Fibroblast of pulmonary artery (primary cell): Measurements from ENCODE around the gene PARD3.

Experiments used
- DNase-seq: peaks from one replicate; pipeline ENCODE4 v3.0.0-alpha.2; 2010; ENCODE audit warnings: low read depth
- H3K4me3 ChIP-seq: replicated peaks from 2 replicates; pipeline ENCODE4 v1.5.1; 2011; ENCODE audit warnings: low read depth, mild to moderate bottlenecking, control low read depth, low read length, moderate library complexity
- CTCF ChIP-seq: IDR thresholded peaks from 2 replicates; pipeline ENCODE4 v1.5.1; 2011; ENCODE audit warnings: mild to moderate bottlenecking, control low read depth, low read length, inconsistent platforms; ENCODE audit errors: missing control alignments

The PARD3 gene

GRCh38 chr10:34558093-34558583 lies 257.0 kb downstream of the PARD3 start:
- no peak overlapping the region for H3K4me3 ChIP-seq
- TF ChIP-seq CTCF = no peak
- no peak for DNase-seq

GRCh38 chr10:34557173-34557572 lies 257.9 kb downstream of the PARD3 start:
- TF ChIP-seq CTCF = no peak
- no peak for DNase-seq
- no peak overlapping the region for H3K4me3 ChIP-seq

GRCh38 chr10:34555653-34556052 lies 259.4 kb downstream of the PARD3 start:
- no peak for TF ChIP-seq CTCF
- no peak overlapping the region for H3K4me3 ChIP-seq
- DNase-seq = no peak

GRCh38 chr10:34553747-34554146 lies 261.3 kb downstream of the PARD3 start:
- DNase-seq = no peak
- TF ChIP-seq CTCF = no peak
- no peak overlapping the region for H3K4me3 ChIP-seq

GRCh38 chr10:34551295-34551694 lies 263.8 kb downstream of the PARD3 start:
- no peak for TF ChIP-seq CTCF
- H3K4me3 ChIP-seq = no peak overlapping the region
- DNase-seq = no peak

GRCh38 chr10:34549953-34550352 lies 265.1 kb downstream of the PARD3 start:
- H3K4me3 ChIP-seq = no peak overlapping the region
- no peak for TF ChIP-seq CTCF
- DNase-seq = no peak

GRCh38 chr10:34549001-34549400 lies 266.1 kb downstream of the PARD3 start:
- no peak overlapping the region for H3K4me3 ChIP-seq
- no peak for TF ChIP-seq CTCF
- no peak for DNase-seq
